HG02678 (cell line): ENCODE measurements around the gene PLEKHG2.

Source experiments
- ATAC-seq: cut with Tn5 transposase; IDR thresholded peaks from one replicate; pipeline ENCODE4 v1.9.1; 2021; ENCODE audit warnings: mild to moderate bottlenecking, moderate library complexity; ENCODE audit not compliant: unreplicated experiment

PLEKHG2 gene

DNA sequence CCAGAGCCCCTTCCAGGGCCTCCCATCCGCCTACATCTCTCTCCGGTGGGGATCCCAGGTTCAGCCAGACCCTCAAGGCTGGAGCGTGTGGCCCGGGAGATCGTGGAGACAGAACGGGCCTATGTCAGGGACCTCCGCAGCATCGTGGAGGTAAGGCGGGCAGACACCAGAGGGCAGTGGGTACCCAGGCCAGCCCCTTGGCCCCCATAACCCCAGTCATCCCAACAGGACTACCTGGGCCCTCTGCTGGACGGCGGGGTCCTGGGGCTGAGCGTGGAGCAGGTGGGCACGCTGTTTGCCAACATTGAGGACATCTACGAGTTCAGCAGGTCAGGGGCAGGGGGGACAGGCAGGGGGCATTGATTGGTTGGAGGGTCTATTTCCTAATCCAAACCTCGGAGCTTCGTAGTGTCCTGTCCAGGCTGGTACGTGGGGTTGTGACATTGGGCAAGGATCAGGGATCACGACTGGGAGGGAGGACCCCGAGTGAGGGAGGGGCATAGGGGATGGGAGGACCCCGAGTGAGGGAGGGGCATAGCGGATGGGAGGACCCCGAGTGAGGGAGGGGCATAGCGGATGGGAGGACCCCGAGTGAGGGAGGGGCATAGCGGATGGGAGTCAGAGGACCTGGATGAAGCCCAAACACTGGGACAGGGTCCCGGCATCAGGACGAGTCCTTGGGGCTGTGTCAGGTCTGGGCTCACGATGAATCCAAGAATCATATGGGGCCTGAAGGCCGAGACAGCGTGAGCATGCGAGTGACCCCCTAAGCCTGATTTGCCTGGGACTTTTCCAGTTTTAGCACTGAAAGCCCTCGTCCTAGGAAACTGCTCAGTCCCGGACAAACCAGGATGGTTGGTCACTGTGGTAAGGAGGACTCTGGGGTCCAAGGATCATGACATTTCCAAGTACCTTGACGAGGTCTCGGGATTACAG is 2.9 kb downstream of the PLEKHG2 start:
- no peak for ATAC-seq

DNA sequence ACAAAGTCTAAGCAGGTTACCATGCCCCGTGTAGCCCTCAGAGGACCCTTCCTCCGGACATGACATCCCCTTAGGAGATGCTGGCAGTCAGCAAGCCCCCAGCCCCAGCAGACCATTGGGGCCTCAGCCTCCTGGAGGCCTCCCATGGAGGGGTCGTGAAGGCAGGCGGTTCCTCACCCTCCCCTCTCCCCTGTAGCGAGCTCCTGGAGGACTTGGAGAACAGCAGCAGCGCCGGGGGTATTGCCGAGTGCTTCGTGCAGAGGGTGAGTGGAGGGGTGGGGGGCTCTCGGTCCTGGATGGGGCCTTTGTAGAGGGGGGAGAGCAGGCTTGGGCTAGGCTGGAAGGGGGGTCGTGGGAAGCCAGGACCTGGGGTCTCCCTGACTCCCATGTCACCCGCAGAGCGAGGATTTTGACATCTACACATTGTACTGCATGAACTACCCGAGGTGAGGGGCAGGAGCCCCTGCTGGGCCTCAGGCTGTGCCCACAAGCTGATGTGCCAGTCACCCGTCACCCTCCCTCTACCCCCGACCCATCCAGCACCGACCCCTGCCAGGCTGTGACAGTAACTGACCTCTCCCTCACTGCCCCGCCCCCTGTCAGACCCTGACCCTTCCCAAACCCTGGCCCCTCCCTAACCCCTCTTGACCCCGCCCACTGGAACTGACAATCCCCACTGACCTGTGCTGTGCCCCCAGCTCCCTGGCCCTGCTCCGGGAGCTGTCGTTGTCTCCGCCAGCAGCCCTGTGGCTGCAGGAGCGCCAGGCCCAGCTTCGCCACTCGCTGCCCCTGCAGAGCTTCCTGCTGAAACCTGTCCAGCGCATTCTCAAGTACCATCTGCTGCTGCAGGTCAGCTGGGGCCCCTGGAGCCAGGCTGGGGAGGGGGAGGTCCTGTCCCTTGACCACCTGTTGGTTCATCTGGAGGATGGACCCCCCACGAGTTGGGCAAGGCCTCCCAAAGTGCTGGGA is 4.0 kb downstream of the PLEKHG2 start:
- ATAC-seq = no peak

DNA sequence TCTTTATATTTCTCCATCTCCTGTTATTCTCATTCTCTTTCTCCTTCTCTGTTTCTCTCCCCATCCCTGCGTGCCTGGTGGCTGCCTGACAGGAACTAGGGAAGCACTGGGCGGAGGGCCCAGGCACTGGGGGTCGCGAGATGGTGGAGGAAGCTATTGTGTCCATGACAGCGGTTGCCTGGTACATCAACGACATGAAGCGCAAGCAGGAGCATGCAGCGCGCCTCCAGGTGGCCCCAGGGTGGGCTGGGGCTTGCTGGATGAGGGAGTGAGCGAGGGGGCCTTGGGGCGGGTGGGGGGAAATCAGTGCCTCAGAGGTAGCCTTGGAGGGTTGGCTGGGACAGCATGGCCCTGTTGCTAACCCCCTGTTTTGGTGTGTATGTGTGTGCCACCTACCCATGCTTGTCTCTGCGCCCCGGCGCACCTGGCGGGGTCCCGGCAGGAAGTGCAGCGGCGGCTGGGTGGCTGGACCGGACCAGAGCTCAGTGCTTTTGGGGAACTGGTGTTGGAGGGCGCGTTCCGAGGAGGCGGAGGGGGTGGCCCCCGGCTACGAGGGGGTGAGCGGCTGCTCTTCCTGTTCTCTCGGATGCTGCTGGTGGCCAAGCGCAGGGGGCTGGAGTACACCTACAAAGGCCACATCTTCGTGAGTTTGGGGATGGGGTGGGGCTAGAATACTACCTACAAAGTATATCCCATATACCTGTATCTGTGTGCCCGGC is 5.2 kb downstream of the PLEKHG2 start:
- no peak for ATAC-seq

DNA sequence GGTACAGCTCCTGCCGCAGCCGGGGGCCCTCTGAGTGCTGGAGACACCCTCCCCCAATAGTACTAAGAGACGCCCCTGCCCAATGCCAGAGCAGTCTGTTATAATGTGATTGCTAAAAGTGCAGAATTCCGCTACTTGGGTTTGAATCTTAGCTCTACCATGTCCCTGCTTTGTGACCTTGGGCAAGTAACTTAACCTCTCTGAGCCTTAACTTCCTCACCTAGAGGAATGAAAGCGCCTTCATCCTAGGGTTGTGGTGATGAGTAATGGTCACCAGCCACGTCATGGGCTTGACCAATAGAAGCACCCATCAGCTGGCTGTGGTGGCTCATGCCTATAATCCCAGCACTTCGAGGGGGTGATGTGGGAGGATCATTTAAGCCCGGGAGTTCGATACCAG is 6.5 kb downstream of the PLEKHG2 start:
- ATAC-seq = no peak

DNA sequence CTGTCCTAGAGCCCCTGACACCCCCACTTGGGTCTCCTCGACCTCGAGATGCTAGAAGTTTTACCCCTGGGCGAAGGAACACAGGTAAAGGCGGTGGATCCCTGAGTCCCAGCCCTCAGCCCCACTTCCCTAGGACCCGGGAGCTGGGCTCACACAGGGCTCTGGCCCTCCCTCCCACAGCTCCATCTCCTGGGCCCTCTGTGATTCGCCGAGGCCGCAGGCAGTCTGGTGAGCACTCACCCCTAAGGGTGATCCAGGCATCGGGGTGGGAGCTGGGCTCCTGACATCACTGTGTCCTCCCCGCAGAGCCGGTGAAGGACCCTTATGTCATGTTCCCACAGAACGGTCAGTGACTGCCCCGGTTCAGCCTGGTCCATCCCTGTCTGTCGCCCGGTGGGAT is 8.3 kb downstream of the PLEKHG2 start:
- ATAC-seq = no peak

DNA sequence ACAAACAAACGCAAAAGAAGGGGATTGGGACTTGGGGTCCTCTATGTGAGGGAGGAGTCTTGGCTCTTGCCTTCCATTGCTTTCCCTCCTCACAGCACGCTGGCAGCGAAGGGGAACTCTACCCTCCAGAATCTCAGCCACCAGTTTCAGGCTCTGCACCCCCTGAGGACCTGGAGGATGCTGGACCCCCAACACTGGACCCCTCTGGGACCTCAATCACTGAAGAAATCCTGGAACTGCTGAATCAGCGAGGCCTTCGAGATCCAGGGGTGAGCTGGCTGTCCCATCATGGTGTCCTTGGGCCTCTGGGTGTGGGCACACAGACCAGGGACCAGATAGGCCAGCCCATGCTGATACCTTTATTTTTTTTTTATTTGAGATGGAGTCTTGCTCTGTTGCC is 9.6 kb downstream of the PLEKHG2 start:
- no peak for ATAC-seq

DNA sequence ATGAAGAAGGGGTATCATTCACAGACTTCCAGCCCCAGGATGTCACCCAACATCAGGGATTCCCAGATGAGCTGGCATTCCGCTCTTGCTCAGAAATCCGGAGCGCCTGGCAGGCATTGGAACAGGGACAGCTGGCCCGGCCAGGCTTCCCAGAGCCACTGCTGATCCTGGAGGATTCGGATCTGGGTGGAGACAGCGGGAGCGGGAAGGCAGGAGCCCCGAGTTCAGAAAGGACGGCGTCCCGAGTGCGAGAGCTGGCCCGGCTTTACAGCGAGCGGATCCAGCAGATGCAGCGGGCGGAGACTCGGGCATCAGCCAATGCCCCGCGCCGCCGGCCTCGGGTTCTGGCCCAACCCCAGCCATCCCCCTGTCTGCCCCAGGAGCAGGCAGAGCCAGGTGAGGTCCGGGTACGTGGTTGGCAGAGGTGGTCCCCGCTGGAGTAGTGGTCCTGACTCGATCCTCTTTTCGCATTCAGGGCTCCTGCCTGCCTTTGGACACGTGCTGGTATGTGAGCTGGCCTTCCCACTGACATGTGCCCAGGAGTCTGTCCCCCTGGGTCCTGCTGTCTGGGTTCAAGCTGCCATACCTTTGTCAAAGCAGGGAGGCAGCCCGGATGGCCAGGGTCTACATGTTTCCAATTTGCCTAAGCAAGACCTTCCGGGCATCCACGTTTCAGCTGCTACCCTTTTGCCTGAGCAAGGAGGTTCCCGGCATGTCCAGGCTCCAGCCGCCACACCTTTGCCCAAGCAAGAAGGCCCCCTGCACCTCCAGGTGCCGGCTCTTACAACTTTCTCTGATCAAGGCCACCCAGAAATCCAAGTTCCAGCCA is 11.0 kb downstream of the PLEKHG2 start:
- no peak for ATAC-seq

DNA sequence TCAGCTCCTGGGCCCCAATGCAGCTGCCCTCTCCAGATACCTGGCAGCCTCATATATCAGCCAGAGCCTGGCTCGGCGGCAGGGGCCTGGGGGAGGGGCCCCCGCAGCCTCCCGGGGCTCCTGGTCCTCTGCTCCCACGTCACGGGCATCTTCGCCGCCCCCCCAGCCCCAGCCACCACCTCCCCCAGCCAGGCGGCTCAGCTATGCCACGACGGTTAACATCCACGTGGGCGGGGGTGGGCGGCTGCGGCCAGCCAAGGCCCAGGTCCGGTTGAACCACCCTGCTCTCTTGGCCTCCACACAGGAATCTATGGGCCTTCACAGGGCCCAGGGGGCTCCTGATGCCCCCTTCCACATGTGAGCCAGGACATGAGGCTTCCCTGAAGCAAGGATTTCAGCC is 12.5 kb downstream of the PLEKHG2 start:
- ATAC-seq = no peak

DNA sequence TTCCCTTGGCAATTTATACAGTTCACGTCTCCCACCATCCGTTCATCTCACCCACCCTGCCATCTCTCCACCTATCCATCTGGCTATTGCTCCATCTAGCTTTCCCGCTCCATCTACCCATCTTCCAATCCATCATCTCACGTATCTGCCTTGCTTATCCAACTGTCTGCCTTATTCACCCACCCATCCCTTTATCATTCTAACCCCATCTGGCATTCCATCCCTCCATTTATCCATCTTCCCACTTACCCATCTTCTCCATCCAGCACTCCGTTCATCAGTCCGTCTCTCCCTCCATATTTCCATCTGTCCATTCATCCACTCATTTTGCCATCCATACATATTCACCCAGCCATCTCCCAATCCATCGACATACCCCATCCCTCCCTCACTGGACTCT is 13.3 kb downstream of the PLEKHG2 start:
- ATAC-seq = no peak

DNA sequence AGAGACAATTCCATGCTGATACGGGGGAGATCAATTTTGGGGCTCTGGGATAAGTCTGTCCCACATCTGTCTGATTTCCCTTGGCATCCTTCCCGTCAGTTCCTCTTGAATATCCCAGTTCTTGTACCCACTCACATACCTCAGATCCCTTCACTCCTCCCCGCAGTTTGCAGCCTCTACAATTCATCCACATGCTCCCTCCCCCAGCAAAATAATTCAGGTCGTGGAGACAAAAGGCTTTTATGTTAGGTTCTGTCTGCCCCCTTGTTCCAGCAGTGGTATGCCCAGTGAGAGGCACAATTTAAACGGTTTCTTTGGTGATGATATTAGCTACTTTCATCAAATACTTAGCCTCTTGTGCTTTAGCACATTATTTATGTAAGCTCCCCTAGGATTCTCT is 13.7 kb downstream of the PLEKHG2 start:
- no peak for ATAC-seq

DNA sequence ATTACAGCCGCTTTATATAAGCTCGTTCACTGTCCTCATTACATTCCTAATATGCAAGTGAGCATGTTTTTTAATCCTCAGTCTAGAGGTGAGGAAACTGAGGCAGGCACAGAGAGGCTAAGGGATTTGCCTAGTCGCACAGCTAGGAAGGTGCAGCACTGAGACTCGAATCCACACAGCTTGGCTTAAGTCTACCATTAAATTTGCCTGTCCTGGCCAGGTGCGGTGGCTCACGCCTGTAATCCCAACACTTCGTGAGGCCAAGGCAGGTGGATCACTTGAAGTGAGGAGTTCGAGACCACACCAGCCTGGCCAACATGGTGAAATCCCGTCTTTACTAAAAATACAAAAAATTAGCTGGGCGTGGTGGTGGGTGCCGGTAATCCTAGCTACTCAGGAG is 15.2 kb downstream of the PLEKHG2 start:
- ATAC-seq = no peak

DNA sequence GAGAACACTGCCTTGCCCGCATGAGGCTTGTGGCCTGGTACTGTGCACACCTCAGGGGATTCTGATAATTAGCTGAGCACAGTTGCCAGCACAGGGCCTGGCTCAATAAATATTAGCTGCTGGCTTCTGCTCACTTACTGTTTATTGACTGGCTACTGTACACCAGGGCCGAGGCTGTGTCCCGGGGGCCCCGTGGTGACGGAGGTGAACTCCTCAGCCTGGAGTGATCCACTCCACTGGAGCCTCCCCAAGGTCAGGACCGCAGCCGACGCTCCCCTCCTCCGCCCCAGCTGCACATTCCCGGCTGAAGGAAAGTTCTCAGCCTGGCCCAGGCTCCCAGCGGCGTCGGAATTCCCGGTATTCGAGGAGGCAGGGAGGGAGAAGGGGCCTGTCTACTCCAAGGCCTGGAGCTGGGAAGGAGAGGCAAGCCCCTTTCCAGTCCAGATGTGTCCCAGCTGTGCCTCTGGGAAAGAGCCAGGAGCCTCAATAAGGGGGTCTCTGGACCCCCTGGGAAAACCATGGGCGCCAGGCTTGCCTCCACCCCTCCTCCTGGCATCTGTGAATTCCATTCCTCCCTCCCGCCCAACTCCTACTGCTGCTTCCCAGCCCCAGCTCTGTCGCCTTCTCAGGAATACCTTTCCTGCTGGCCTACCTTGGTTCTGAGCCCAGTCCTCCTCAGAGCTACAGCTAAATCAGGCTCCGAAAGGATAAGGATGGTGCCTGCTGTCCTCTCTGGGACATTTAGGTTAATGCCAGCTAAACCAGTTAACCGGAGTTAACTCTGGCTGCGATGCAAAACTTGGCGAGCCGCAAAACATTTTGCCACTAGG is 16.0 kb downstream of the PLEKHG2 start:
- ATAC-seq = no peak

DNA sequence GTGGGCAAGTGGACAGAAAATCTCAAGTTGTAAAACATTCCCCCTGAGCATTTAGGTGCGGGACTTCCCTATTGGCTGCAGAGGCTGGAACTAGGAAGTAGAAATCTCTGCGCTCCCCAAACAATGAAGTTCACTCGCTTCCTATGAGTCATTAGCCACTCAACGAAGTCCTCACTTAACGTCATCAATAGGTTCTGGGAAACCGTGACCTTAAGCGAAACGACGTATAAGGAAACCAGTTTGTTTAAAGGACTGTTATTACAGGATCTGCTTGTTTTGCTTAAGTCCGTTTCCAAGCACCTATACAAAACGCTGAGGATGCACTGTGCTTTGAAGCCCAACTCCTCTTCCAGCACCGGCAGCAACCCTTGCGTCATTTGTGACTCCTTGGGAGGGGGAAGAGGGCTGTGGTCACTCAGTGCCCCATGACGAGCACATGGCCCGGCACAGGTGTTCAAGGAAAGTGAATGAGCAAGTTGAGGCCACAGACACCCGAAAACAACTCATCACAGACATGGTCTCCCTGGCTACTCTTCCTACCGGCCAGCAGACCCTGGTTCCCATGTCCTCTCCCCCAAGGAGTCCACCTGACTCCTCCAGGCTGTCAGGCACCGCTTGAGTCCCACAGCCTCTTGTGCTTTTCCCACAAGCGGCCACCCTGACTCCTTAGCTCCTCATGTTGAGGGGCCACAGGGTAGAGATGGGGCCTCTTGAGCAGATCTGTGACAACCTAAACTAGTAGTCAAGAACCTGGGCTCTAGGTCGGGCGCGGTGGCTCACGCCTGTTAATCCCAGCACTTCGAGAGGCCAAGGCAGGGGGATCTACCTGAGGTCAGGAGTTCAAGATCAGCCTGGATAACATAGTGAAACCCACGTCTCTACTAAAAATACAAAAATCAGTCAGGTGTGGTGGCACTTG is 18.5 kb downstream of the PLEKHG2 start:
- no peak for ATAC-seq

DNA sequence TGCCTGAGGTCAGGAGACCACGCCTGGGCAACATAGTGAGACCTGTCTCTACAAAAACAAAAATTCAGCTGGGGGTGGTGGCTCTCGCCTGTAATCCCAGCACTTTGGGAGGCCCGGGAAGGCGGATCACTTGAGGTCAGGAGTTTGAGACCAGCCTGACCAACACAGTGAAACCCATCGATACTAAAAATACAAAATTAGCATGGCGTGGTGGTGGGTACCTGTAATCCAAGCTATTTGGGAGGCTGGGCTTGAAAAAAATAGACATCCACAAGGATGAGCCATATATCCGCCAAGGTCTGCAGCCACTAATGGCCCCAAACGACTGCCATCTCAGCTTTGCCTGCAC is 20.2 kb downstream of the PLEKHG2 start:
- no peak for ATAC-seq

DNA sequence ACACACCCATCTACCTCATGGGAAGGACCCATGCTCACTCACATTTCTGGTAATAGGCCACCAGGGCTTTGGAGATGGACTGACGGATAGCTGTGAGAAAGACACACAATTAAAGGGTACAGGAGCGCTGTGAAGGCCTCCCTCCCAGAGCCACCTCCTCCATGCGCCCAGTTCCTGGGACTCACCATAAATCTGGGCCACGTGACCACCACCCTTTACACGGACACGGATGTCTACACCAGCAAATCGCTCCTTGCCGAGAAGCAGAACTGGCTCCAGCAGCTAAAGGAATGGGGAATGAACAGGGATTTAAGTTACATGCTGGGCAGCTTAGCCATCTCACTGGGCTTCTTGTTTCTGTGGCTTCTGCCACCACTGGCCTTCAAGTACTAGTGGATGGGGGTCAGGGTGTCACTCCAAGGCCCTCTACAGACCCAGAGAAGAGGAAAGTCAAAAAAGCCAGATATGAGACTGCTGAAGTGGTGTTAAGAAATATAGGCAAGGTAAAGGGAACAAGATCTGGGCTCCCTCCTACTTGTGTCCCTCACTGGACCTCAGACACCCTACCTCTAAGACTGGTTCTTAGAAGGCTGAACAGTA is 21.1 kb downstream of the PLEKHG2 start:
- ATAC-seq = no peak

DNA sequence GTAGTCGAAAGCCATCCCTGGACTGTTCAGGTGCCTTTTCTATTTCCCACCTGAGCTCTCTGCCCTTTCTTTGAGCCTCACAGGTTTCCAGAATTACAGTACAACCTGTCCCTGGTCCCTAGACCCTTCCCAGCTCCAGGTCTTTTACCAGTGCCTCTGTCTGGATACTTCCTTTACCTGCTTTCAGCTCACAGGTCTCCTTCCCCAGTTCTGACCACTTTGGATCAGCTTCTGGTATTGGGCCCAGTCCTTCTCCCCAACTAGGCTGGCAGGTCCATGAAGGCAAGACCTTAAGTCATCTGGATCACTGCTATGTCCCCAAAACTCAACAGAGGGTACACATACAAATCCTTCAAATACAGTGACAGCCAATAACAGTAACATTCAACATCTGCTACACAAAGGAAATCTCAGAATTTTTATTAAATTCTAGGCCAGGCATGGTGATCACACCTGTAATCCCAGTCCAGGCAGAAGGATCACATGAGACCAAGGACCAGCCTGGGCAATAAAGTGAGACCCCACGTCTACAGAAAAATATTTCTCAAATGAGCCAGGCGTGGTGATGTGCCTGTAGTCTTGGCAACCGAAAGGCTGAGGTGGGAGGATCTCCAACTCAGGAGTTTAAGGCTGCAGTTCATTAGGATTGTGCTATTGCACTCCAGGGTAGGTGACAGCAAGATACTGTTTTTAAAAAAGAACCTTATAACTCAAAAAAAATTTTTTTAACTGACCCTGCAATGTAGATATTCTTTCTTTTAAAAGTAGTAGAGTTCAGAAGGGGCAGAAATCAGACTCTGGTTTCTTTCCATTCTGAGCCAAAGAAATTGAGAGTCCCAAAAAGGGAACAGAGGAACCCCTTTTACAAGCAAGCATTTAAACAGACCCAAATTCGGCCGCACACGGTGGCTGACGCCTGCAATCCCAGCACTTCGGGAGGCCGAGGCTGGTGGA is 21.9 kb downstream of the PLEKHG2 start:
- no peak for ATAC-seq
